Transverse colon (tissue), 4 donors: ENCODE measurements around the gene CEP104. TPM values are rescaled to one million over a fixed set of nuclear protein-coding genes. Genes with fewer than 3 reads are reported as not detected.

Source experiments
- DNase-seq: peaks from one replicate; pipeline ENCODE4 v3.0.0-alpha.2; 2019
- H3K27ac ChIP-seq, 4 donors: fragments of 200-600 bp; sonication (generic); 2 replicates each; pipeline ENCODE4 v1.5.1; 2016 to 2018; ENCODE audit warnings: inconsistent platforms in 4 of 4
- H3K27me3 ChIP-seq: fragments of 200-600 bp; sonication (generic); 2 replicates; pipeline ENCODE4 v1.5.1; 2017; ENCODE audit warnings: inconsistent platforms
- H3K36me3 ChIP-seq, 4 donors: fragments of 200-600 bp; sonication (generic); 2 replicates each; pipeline ENCODE4 v1.5.1; 2017 to 2019; ENCODE audit warnings: inconsistent platforms in 4 of 4
- H3K4me1 ChIP-seq, 4 donors: fragments of 200-600 bp; sonication (generic); 2 replicates each; pipeline ENCODE4 v1.5.1; 2017 to 2020; ENCODE audit warnings: inconsistent platforms in 4 of 4
- H3K4me3 ChIP-seq, 4 donors: fragments of 200-600 bp; sonication (generic); 1 replicate in 1 of 4; 2 replicates in 3 of 4; pipeline versions ENCODE4 v1.5.1 to v1.6.1; 2017 to 2019; ENCODE audit warnings: inconsistent platforms in 4 of 4
- H3K9me3 ChIP-seq, 2 donors: fragments of 200-600 bp; sonication (generic); 2 replicates each; pipeline ENCODE4 v1.5.1; 2017 to 2019; ENCODE audit warnings: inconsistent platforms in 2 of 2
- CTCF ChIP-seq, 5 experiments: fragments of 200-600 bp in 3 of 5; fragments of 450-650 bp in 2 of 5; sonication (generic) in 3 of 5; IDR thresholded peaks; 1 replicate in 2 of 5; 2 replicates in 3 of 5; pipeline ENCODE4 v1.5.1; 2016 to 2017; ENCODE audit warnings: antibody characterized with exemption in 5 of 5, inconsistent platforms in 3 of 5, mild to moderate bottlenecking in 2 of 5, moderate library complexity in 1 of 5
- EP300 ChIP-seq: sonication (generic); formaldehyde crosslinking; IDR thresholded peaks from one replicate; pipeline ENCODE4 v1.6.1; 2017; ENCODE audit warnings: antibody characterized with exemption, low read depth
- POLR2A ChIP-seq: fragments of 450-650 bp; IDR thresholded peaks from one replicate; pipeline ENCODE4 v1.6.1; 2016; ENCODE audit warnings: antibody characterized with exemption, mild to moderate bottlenecking, moderate library complexity
- POLR2AphosphoS5 ChIP-seq, 3 donors: sonication (generic); formaldehyde crosslinking; IDR thresholded peaks; one replicate each; pipeline ENCODE4 v1.6.1; 2016; ENCODE audit warnings: antibody characterized with exemption in 3 of 3
- WGBS, 2 donors: methylation state at CpG; one replicate each; pipeline ENCODE4 v1.1.5; 2018; ENCODE audit warnings: low coverage in 1 of 2; 5-methylcytosine and 5-hydroxymethylcytosine counted together
- in situ Hi-C, 4 donors: fragments of 200-750 bp; cut with MboI; loops; one replicate each; pipeline versions ENCODE4 v1.15.0 to v1.15.1; 2017; ENCODE audit warnings: low sequenced_read_pairs in 3 of 4, low pct_ligation_motif_present in 1 of 4, low pct_unique_long_range_greater_than_20kb in 1 of 4
- intact Hi-C: fragments of 100-400 bp; cut with DNase I; formaldehyde crosslinking; loops from one replicate; pipeline ENCODE4 v1.15.1; 2023; ENCODE audit warnings: low total_unique reads
- total RNA-seq, 4 donors: library from RNA; depleted of rRNA; stranded (reverse); fragments of >200 nt; gene quantifications; one replicate each; pipeline ENCODE4 v1.1.0, GENCODE V29; 2016

CEP104 gene
- total RNA-seq, 4 donors from 2014 or later, result 34.4 to 57.7 (median 43.5) TPM

GRCh38 chr1:3783651-3784474, 73.1 kb downstream of the CEP104 start:
- WGBS, 2 donors, result 80 to 94% methylated on average over 1 to 30 of the region's 30 CpGs
- Histone ChIP-seq H3K27me3 (no peaks in the 10 kb centered on the region), H3K4me1 (peaks cover 0 to 3% (median 0%) of the 10 kb centered on the region in 4 donors), H3K27ac (no peak overlapping the region), H3K4me3 (no peak overlapping the region), H3K36me3 (peaks cover 0 to 64% (median 27%) of the 10 kb centered on the region in 4 donors), H3K9me3 (no peaks in the 10 kb centered on the region)
- in situ Hi-C loops (no loop called here), intact Hi-C loops (no loop called here)
- DNase-seq, result no peak
- TF ChIP-seq EP300, result no peak
- no peak for TF ChIP-seq POLR2A

GRCh38 chr1:3780901-3781300, 76.1 kb downstream of the CEP104 start:
- Histone ChIP-seq H3K4me3 (no peak overlapping the region), H3K9me3 (no peaks in the 10 kb centered on the region), H3K27me3 (no peaks in the 10 kb centered on the region), H3K27ac (no peak overlapping the region), H3K36me3 (peaks cover 0 to 53% (median 21%) of the 10 kb centered on the region in 4 donors), H3K4me1 (peaks cover under 1 to 6% (median 5%) of the 10 kb centered on the region in 4 donors)
- intact Hi-C loops (no loop called here), in situ Hi-C loops (no loop called here)
- WGBS, 2 donors, result 89% methylated on average over 21 of the region's 21 CpGs; no CpG with 5 or more reads in 1 of the 2 donors
- no peak for DNase-seq
- TF ChIP-seq POLR2A (no peak), CTCF (IDR thresholded peaks at IDR 0.05) (no peak), EP300 (no peak), POLR2AphosphoS5 (IDR thresholded peaks at IDR 0.05) (no peak)

- in situ Hi-C loops, result no loop called here
- H3K36me3 ChIP-seq, result peaks cover 0 to 51% (median 21%) of the 10 kb centered on the region in 4 donors
- no peak overlapping the region for H3K4me3 ChIP-seq
- intact Hi-C loops, result no loop called here
- DNase-seq, result no peak
- no peak overlapping the region for H3K27ac ChIP-seq
- no peaks in the 10 kb centered on the region for H3K9me3 ChIP-seq
- no peaks in the 10 kb centered on the region for H3K27me3 ChIP-seq
- peaks cover 9 to 16% (median 13%) of the 10 kb centered on the region in 4 donors for H3K4me1 ChIP-seq
- TF ChIP-seq CTCF (IDR thresholded peaks at IDR 0.05) (no peak), POLR2AphosphoS5 (IDR thresholded peaks at IDR 0.05) (no peak), POLR2A (no peak), EP300 (no peak)
- WGBS, 2 donors, result 89 to 95% methylated on average over 14 to 20 of the region's 20 CpGs
These were observed 77.0 kb downstream of the CEP104 start for GRCh38 chr1:3779912-3780416.

GRCh38 chr1:3779265-3779911, 77.6 kb downstream of the CEP104 start:
- no peak overlapping the region for H3K4me3 ChIP-seq
- 92 to 97% methylated on average over 12 to 23 of the region's 23 CpGs for WGBS, 2 donors
- H3K4me1 ChIP-seq, result peaks cover 9 to 16% (median 13%) of the 10 kb centered on the region in 4 donors
- no peak for TF ChIP-seq POLR2A
- no peak for TF ChIP-seq POLR2AphosphoS5 (IDR thresholded peaks at IDR 0.05)
- TF ChIP-seq EP300, result no peak
- no peak for TF ChIP-seq CTCF (IDR thresholded peaks at IDR 0.05)
- DNase-seq, result no peak
- H3K27ac ChIP-seq, result no peak overlapping the region
- H3K36me3 ChIP-seq, result peaks cover 0 to 46% (median 21%) of the 10 kb centered on the region in 4 donors
- H3K27me3 ChIP-seq, result no peaks in the 10 kb centered on the region
- in situ Hi-C loops (no loop called here), intact Hi-C loops (no loop called here)
- no peaks in the 10 kb centered on the region for H3K9me3 ChIP-seq
